Naive B cell (primary cell): ENCODE results near the gene TFEB. TPM values are rescaled to one million over a fixed set of nuclear protein-coding genes. Genes with fewer than 3 reads are reported as not detected.

Experiments
- ATAC-seq, 2 donors: fragments of 150-1000 bp; cut with Tn5 transposase; 2 replicates each; pipeline ENCODE4 v1.10.0; 2021; ENCODE audit warnings: low read depth in 2 of 2, mild to moderate bottlenecking in 2 of 2, moderate library complexity in 2 of 2
- DNase-seq: peaks from one replicate; pipeline ENCODE4 v3.0.0; 2022
- H3K27ac Mint-ChIP-seq, 6 donors: one replicate each; pipeline ENCODE4 v1.8.0; 2020 to 2022; ENCODE audit warnings: mild to moderate bottlenecking in 6 of 6, mixed read lengths in 6 of 6, moderate library complexity in 5 of 6, inconsistent platforms in 2 of 6
- H3K27me3 Mint-ChIP-seq, 3 donors: one replicate each; pipeline ENCODE4 v1.8.0; 2021 to 2022; ENCODE audit warnings: mixed read lengths in 3 of 3, mild to moderate bottlenecking in 1 of 3
- H3K36me3 Mint-ChIP-seq, 2 donors: one replicate each; pipeline ENCODE4 v1.8.0; 2020 to 2022; ENCODE audit warnings: mixed read lengths in 2 of 2, inconsistent platforms in 1 of 2, mild to moderate bottlenecking in 1 of 2
- H3K4me1 Mint-ChIP-seq, 3 donors: one replicate each; pipeline ENCODE4 v1.8.0; 2020 to 2022; ENCODE audit warnings: mixed read lengths in 3 of 3, inconsistent platforms in 1 of 3, mild to moderate bottlenecking in 1 of 3, moderate library complexity in 1 of 3
- H3K4me3 Mint-ChIP-seq, 8 donors: one replicate each; pipeline ENCODE4 v1.8.0; 2020 to 2022; ENCODE audit warnings: mild to moderate bottlenecking in 8 of 8, mixed read lengths in 8 of 8, moderate library complexity in 8 of 8, inconsistent platforms in 2 of 8
- H3K9me3 Mint-ChIP-seq, 7 donors: one replicate each; pipeline ENCODE4 v1.8.0; 2020 to 2022; ENCODE audit warnings: mixed read lengths in 7 of 7, mild to moderate bottlenecking in 5 of 7, inconsistent platforms in 2 of 7, moderate library complexity in 1 of 7
- polyA plus RNA-seq, 6 donors: library from polyadenylated mRNA; unstranded; fragments of 300-500 nt; fragmentation: Illumina TruSeq; gene quantifications; one replicate each; pipeline ENCODE4 v1.2.3, GENCODE V29; 2021; ENCODE audit warnings: low read depth in 6 of 6

Gene TFEB
- polyA plus RNA-seq, 6 donors from 2014 or later = 52.3 to 145 (median 72.6) TPM

- DNase-seq = no peak
- Mint-ChIP-seq H3K9me3 (no peaks in the 10 kb centered on the region), H3K4me1 (peaks cover 0 to 13% (median 6%) of the 10 kb centered on the region in 3 donors), H3K4me3 (no peak overlapping the region), H3K36me3 (no peaks in the 10 kb centered on the region), H3K27me3 (peaks cover 34 to 80% (median 71%) of the 10 kb centered on the region in 3 donors), H3K27ac (no peak overlapping the region)
- ATAC-seq = no peak
Measured at GRCh38 chr6:41642960-41643898, 92.2 kb downstream of the TFEB start.

GRCh38 chr6:41642090-41642959 lies 93.1 kb downstream of the TFEB start:
- DNase-seq = no peak
- Mint-ChIP-seq H3K4me3 (no peak overlapping the region), H3K4me1 (peaks cover 6 to 20% (median 7%) of the 10 kb centered on the region in 3 donors), H3K27me3 (peaks cover 37 to 83% (median 77%) of the 10 kb centered on the region in 3 donors), H3K36me3 (no peaks in the 10 kb centered on the region), H3K9me3 (no peaks in the 10 kb centered on the region), H3K27ac (no peak overlapping the region)
- no peak for ATAC-seq

GRCh38 chr6:41641352-41641925 lies 94.0 kb downstream of the TFEB start:
- Mint-ChIP-seq H3K36me3 (no peaks in the 10 kb centered on the region), H3K4me1 (peaks cover 6 to 23% (median 7%) of the 10 kb centered on the region in 3 donors), H3K9me3 (no peaks in the 10 kb centered on the region), H3K27ac (no peak overlapping the region), H3K4me3 (peak overlapping the region in 1 of 8 donors; percentile 57), H3K27me3 (peaks cover 40 to 83% (median 81%) of the 10 kb centered on the region in 3 donors)
- ATAC-seq (no peak), DNase-seq (no peak)

DNA sequence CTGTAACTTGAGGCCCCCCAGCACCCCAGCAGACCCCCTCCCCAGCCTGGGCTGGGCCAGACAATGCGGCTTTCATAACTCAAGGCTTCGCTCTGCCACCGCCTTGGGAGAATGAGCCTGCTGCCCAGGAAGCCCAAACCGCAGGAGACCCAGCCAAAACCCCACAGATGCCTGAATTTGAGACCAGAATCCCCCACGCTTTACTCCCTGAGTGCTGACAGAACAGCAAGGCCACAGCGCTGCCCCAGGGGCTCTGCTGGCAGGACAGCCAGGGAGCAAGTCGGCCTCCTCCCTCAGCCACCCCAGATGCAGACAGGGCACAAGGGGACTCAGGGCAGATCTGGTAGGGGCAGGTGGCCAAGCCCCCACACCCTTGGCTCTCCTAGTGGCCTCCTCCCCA lies 95.0 kb downstream of the TFEB start:
- ATAC-seq = no peak
- Mint-ChIP-seq H3K9me3 (no peaks in the 10 kb centered on the region), H3K36me3 (no peaks in the 10 kb centered on the region), H3K4me3 (peak overlapping the region in 2 of 8 donors; percentile 19 to 80), H3K4me1 (peaks cover 6 to 25% (median 7%) of the 10 kb centered on the region in 3 donors), H3K27ac (peak overlapping the region in 1 of 6 donors; percentile 30), H3K27me3 (peaks cover 46 to 82% (median 78%) of the 10 kb centered on the region in 3 donors)
- no peak for DNase-seq

GRCh38 chr6:41639809-41640371 lies 95.5 kb downstream of the TFEB start:
- DNase-seq (no peak), ATAC-seq (no peak)
- peaks cover 6 to 25% (median 7%) of the 10 kb centered on the region in 3 donors for H3K4me1 Mint-ChIP-seq
- peak overlapping the region in 6 of 8 donors; percentile 3 to 80 (median 58) for H3K4me3 Mint-ChIP-seq
- peak overlapping the region in 1 of 6 donors; percentile 90 for H3K27ac Mint-ChIP-seq
- H3K27me3 Mint-ChIP-seq = peaks cover 51 to 82% (median 78%) of the 10 kb centered on the region in 3 donors
- no peaks in the 10 kb centered on the region for H3K9me3 Mint-ChIP-seq
- no peaks in the 10 kb centered on the region for H3K36me3 Mint-ChIP-seq

GRCh38 chr6:41638935-41639808 lies 96.2 kb downstream of the TFEB start:
- ATAC-seq (no peak), DNase-seq (no peak)
- peaks cover 6 to 25% (median 7%) of the 10 kb centered on the region in 3 donors for H3K4me1 Mint-ChIP-seq
- peaks cover 55 to 84% (median 78%) of the 10 kb centered on the region in 3 donors for H3K27me3 Mint-ChIP-seq
- H3K27ac Mint-ChIP-seq = peak overlapping the region in 1 of 6 donors; percentile 90
- no peaks in the 10 kb centered on the region for H3K9me3 Mint-ChIP-seq
- H3K4me3 Mint-ChIP-seq = peak overlapping the region; percentile 33 to 80 (median 66)
- no peaks in the 10 kb centered on the region for H3K36me3 Mint-ChIP-seq

DNA sequence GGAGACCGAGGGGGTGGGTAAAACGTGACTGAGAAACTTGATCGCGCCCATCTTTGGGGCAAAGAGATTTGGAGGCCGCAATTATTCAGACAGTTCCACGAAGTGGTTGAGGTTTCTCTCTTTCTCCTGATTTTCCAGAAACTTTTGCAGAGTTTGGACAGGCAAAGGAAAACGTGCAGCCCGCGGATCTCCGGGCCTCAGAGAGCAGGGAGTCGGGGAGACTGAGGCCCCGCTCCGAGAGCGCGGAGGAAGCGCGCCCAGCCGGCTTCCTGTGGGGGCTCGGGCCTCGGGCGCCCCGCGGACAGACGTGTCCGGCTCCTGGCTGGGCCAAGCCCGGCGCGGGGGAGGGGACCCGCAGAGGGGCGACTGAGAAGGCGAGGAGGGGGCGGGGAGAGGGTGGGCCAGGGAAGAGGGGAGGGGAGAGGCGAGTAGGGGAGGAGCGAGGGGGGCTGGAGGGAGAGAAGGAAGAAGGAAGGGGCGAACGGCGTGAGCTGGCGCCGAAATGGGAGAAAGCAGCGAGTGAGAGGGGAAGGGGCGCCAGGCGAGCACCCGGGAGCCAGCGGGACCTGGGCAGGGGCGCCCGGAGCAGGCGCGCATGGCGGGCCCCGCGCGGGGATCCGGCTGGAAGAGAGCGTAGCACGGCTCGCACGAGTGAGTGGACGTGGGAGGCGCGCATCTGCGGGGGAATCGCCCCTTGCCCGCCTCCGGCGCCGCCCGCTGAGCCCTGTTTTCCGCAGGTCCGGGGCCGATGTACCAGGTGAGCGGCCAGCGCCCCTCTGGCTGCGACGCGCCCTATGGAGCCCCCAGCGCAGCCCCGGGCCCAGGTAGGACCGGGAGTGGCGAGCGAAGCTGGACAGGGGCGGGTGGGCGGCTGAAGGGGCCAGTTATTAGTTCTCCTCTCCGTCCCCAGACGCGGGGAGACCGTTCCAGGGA lies 97.1 kb downstream of the TFEB start, which contains the start of gene MDFI:
TSS of gene MDFI (plus strand) at position 467 of the 933 bp plus-strand sequence. CDS start at position 749, 282 bp downstream.
- Mint-ChIP-seq H3K36me3 (no peaks in the 10 kb centered on the region), H3K27ac (no peak within 1 kb of the TSS), H3K27me3 (peaks cover 61 to 91% (median 78%) of the 10 kb centered on the region in 3 donors), H3K4me3 (peak within 1 kb of the TSS; percentile 69 to 90 (median 84)), H3K9me3 (no peaks in the 10 kb centered on the region), H3K4me1 (peaks cover 6 to 25% (median 7%) of the 10 kb centered on the region in 3 donors)
- ATAC-seq (peak; percentile 38 to 41), DNase-seq (no peak)

DNA sequence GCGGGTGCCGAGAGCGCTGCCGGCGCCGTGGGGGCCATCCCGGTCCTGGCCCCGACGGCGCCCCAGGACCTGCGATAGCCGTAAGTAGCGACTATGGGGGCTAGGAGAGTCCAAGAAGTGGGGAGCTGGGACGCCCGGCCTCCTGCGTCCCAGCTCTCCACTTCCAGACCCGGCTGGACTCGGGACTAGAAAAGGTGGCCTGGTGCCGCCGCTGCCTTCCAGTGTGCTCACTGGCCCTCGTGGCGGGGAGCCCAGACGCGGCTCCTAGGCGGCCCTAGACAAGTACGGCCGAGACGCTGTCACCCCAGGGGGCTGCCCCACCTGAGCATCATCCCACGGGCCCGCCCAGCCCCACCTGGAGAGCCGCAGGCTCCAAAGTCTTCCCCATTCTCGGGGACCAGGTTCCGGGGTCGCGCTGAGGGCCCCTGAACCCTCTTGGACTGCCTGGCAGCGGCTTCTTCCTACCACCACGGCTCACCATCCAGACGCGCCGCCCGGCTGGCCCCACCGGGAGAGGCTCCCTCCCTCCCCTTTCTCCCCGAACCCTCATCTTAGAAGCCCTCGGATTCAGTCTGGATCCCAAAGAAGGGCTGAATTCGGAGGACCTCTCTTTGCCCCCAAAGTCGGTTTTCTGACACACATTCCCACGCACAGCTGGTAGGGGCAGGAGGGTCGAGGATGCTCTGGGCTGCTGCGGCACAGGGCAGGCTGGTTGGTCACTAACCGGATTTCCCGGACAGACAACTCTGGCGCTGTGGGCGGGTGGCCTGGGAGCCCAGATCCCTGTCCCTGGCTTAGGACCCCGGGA lies 98.0 kb downstream of the TFEB start:
- Mint-ChIP-seq H3K36me3 (no peaks in the 10 kb centered on the region), H3K27ac (no peak overlapping the region), H3K4me3 (peak overlapping the region; percentile 69 to 90 (median 84)), H3K27me3 (peaks cover 67 to 91% (median 74%) of the 10 kb centered on the region in 3 donors), H3K9me3 (no peaks in the 10 kb centered on the region), H3K4me1 (peaks cover 6 to 25% (median 7%) of the 10 kb centered on the region in 3 donors)
- ATAC-seq = no peak
- DNase-seq = no peak

GRCh38 chr6:41636833-41637193 lies 98.6 kb downstream of the TFEB start:
- H3K4me1 Mint-ChIP-seq = peaks cover 6 to 25% (median 7%) of the 10 kb centered on the region in 3 donors
- H3K27me3 Mint-ChIP-seq = peaks cover 64 to 91% (median 74%) of the 10 kb centered on the region in 3 donors
- H3K9me3 Mint-ChIP-seq = no peaks in the 10 kb centered on the region
- no peak overlapping the region for H3K27ac Mint-ChIP-seq
- ATAC-seq (no peak), DNase-seq (no peak)
- peak overlapping the region in 6 of 8 donors; percentile 36 to 88 (median 64) for H3K4me3 Mint-ChIP-seq
- H3K36me3 Mint-ChIP-seq = no peaks in the 10 kb centered on the region

GRCh38 chr6:41635365-41635764 lies 100.0 kb downstream of the TFEB start:
- H3K27me3 Mint-ChIP-seq = peaks cover 57 to 83% (median 66%) of the 10 kb centered on the region in 3 donors
- H3K4me3 Mint-ChIP-seq = no peak overlapping the region
- no peak for ATAC-seq
- DNase-seq = no peak
- H3K36me3 Mint-ChIP-seq = no peaks in the 10 kb centered on the region
- H3K4me1 Mint-ChIP-seq = peaks cover 6 to 25% (median 7%) of the 10 kb centered on the region in 3 donors
- H3K27ac Mint-ChIP-seq = no peak overlapping the region
- no peaks in the 10 kb centered on the region for H3K9me3 Mint-ChIP-seq
